ENCODE data around the gene ITPR1. TPM values are rescaled to one million over a fixed set of nuclear protein-coding genes. Genes with fewer than 3 reads are reported as not detected.

Gene ITPR1
- total RNA-seq, 1 donor from 2014 or later: 6.7 TPM

- FAIRE-seq: no peak
- Mint-ChIP-seq H3K4me1 (ENCODE audit: low read depth, unreplicated experiment) (peaks cover 49% of the 10 kb centered on the region), H3K27me3 (ENCODE audit: low read depth, unreplicated experiment) (no peaks in the 10 kb centered on the region), H3K9me3 (ENCODE audit: unreplicated experiment) (peaks cover 14% of the 10 kb centered on the region), H3K4me3 (ENCODE audit: unreplicated experiment) (no peak overlapping the region), H3K36me3 (ENCODE audit: low read depth, unreplicated experiment) (peaks cover 24% of the 10 kb centered on the region), H3K27ac (ENCODE audit: unreplicated experiment) (no peak overlapping the region)
- Histone ChIP-seq H3K4me2 (ENCODE audit: low read length) (no peak overlapping the region), H3K9me3 (ENCODE audit: insufficient read depth, low read depth, low read length) (peaks cover 2% of the 10 kb centered on the region), H3K27me3 (ENCODE audit: insufficient read depth, low read length) (no peaks in the 10 kb centered on the region), H3K27ac (ENCODE audit: low read depth, low read length) (no peak overlapping the region), H3K79me2 (ENCODE audit: insufficient read depth, low read length) (no peaks in the 10 kb centered on the region), H3K4me3 (ENCODE audit: insufficient read depth, low read depth, low read length) (no peak overlapping the region), H3K4me1 (ENCODE audit: insufficient read depth, low read length) (peaks cover 25% of the 10 kb centered on the region), H3K9ac (ENCODE audit: low read length) (no peak overlapping the region), H4K20me1 (ENCODE audit: insufficient read depth, low read length) (no peaks in the 10 kb centered on the region), H3K36me3 (ENCODE audit: insufficient read depth, low read length) (no peaks in the 10 kb centered on the region), H2AFZ (ENCODE audit: low read depth, low read length) (no peak overlapping the region)
- TF ChIP-seq EZH2 (IDR thresholded peaks at IDR 0.05; ENCODE audit: insufficient read depth, low read length): no peak
- no peak for TF ChIP-seq CTCF (IDR thresholded peaks at IDR 0.05; ENCODE audit: insufficient read depth, low read depth, low read length)
- no peak for DNase-seq (ENCODE audit: low read depth)
Observed at GRCh38 chr3:4822568-4822967, 329.4 kb downstream of the ITPR1 start.

GRCh38 chr3:4823385-4823784 is 330.2 kb downstream of the ITPR1 start:
- peaks cover 56% of the 10 kb centered on the region for H3K4me1 Mint-ChIP-seq (ENCODE audit: low read depth, unreplicated experiment)
- Histone ChIP-seq H3K9ac (ENCODE audit: low read length) (no peak overlapping the region), H3K4me2 (ENCODE audit: low read length) (no peak overlapping the region), H2AFZ (ENCODE audit: low read depth, low read length) (no peak overlapping the region), H3K9me3 (ENCODE audit: insufficient read depth, low read depth, low read length) (no peaks in the 10 kb centered on the region), H3K27me3 (ENCODE audit: insufficient read depth, low read length) (no peaks in the 10 kb centered on the region), H3K4me3 (ENCODE audit: insufficient read depth, low read depth, low read length) (no peak overlapping the region), H3K36me3 (ENCODE audit: insufficient read depth, low read length) (no peaks in the 10 kb centered on the region), H3K27ac (ENCODE audit: low read depth, low read length) (no peak overlapping the region), H3K79me2 (ENCODE audit: insufficient read depth, low read length) (no peaks in the 10 kb centered on the region), H4K20me1 (ENCODE audit: insufficient read depth, low read length) (no peaks in the 10 kb centered on the region), H3K4me1 (ENCODE audit: insufficient read depth, low read length) (peaks cover 28% of the 10 kb centered on the region)
- peaks cover 17% of the 10 kb centered on the region for H3K36me3 Mint-ChIP-seq (ENCODE audit: low read depth, unreplicated experiment)
- DNase-seq (ENCODE audit: low read depth): no peak
- no peak for TF ChIP-seq EZH2 (IDR thresholded peaks at IDR 0.05; ENCODE audit: insufficient read depth, low read length)
- TF ChIP-seq CTCF (IDR thresholded peaks at IDR 0.05; ENCODE audit: insufficient read depth, low read depth, low read length): no peak
- H3K9me3 Mint-ChIP-seq (ENCODE audit: unreplicated experiment): peaks cover 7% of the 10 kb centered on the region
- H3K27me3 Mint-ChIP-seq (ENCODE audit: low read depth, unreplicated experiment): no peaks in the 10 kb centered on the region
- no peak overlapping the region for H3K4me3 Mint-ChIP-seq (ENCODE audit: unreplicated experiment)
- no peak for FAIRE-seq
- H3K27ac Mint-ChIP-seq (ENCODE audit: unreplicated experiment): no peak overlapping the region

- H3K27ac Mint-ChIP-seq (ENCODE audit: unreplicated experiment): peak overlapping the region; percentile 96
- H3K9ac ChIP-seq (ENCODE audit: low read length): no peak overlapping the region
- peaks cover 13% of the 10 kb centered on the region for H3K36me3 Mint-ChIP-seq (ENCODE audit: low read depth, unreplicated experiment)
- no peak for DNase-seq (ENCODE audit: low read depth)
- FAIRE-seq: no peak
- H3K27me3 Mint-ChIP-seq (ENCODE audit: low read depth, unreplicated experiment): no peaks in the 10 kb centered on the region
- no peak overlapping the region for H3K4me3 ChIP-seq (ENCODE audit: insufficient read depth, low read depth, low read length)
- H2AFZ ChIP-seq (ENCODE audit: low read depth, low read length): no peak overlapping the region
- peak overlapping the region; percentile 55 for H3K27ac ChIP-seq (ENCODE audit: low read depth, low read length)
- peaks cover 36% of the 10 kb centered on the region for H3K4me1 ChIP-seq (ENCODE audit: insufficient read depth, low read length)
- no peaks in the 10 kb centered on the region for H3K27me3 ChIP-seq (ENCODE audit: insufficient read depth, low read length)
- peaks cover under 1% of the 10 kb centered on the region for H3K9me3 Mint-ChIP-seq (ENCODE audit: unreplicated experiment)
- H3K4me2 ChIP-seq (ENCODE audit: low read length): peak overlapping the region; percentile 69
- H4K20me1 ChIP-seq (ENCODE audit: insufficient read depth, low read length): no peaks in the 10 kb centered on the region
- no peaks in the 10 kb centered on the region for H3K9me3 ChIP-seq (ENCODE audit: insufficient read depth, low read depth, low read length)
- peaks cover 64% of the 10 kb centered on the region for H3K4me1 Mint-ChIP-seq (ENCODE audit: low read depth, unreplicated experiment)
- no peaks in the 10 kb centered on the region for H3K36me3 ChIP-seq (ENCODE audit: insufficient read depth, low read length)
- no peaks in the 10 kb centered on the region for H3K79me2 ChIP-seq (ENCODE audit: insufficient read depth, low read length)
- peak overlapping the region; percentile 66 for H3K4me3 Mint-ChIP-seq (ENCODE audit: unreplicated experiment)
- TF ChIP-seq EZH2 (IDR thresholded peaks at IDR 0.05; ENCODE audit: insufficient read depth, low read length) (no peak), CTCF (IDR thresholded peaks at IDR 0.05; ENCODE audit: insufficient read depth, low read depth, low read length) (no peak)
Observed at GRCh38 chr3:4823986-4824925, 331.1 kb downstream of the ITPR1 start.
